DMS 273 treated with DMSO at 0.1 percent for 48 hours (cell line): ENCODE results near the gene TRNT1.

ENCODE experiments used
- DNase-seq: peaks from one replicate; lab custom pipeline; 2025; lab: John Stamatoyannopoulos, UW

TRNT1 gene

DNA sequence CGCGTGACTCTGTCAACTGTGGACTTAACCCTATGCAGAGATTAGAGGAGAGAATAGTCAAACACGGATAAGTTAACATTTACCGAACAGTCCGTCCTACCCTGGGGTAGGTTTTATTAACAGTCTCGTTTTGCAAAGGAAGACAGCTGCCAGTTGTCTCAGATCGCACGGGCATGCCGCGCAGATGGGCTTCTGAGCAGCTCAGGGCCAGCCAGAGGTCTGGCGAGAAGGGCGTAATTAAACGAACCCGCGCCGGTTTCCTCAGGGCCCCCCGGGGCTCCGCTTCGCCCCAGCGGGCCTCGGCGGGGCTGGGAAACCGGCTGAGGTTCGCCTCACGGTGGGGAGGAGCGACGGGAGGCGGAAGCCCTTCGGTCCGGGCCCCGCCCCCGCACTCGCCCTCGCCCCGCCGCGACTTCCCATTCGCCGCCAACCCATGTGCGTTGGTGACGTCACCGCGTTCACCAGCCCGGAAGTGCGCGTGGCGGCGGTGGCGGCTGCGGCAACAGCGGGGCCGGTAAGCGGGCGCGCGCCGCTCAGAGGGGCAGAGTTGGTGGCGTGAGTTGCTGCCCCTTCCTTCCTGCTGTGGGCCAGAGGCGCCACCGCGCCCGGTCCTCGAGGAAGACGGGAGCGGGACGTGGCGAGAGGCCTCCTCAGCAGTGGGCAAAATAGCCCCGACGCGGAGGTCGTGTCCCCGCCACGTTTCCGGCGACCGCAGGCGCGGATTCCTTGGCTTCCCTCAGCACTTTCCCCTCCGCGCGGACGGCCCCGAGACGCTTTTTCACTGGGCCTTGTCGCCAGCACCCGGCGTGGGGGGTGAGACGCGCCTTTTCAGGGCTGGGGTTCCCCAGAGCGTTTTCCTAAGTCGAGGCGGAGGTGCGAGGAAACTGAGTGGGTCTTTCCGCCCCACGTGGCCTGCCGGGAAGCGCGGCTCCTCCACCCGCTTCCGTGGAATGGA is at the start of gene TRNT1:
TSS of gene TRNT1 (plus strand) at position 464 of the 955 bp plus-strand sequence. CDS start 2,101 bp downstream, outside the sequence.
- DNase-seq, result peak; percentile 44

DNA sequence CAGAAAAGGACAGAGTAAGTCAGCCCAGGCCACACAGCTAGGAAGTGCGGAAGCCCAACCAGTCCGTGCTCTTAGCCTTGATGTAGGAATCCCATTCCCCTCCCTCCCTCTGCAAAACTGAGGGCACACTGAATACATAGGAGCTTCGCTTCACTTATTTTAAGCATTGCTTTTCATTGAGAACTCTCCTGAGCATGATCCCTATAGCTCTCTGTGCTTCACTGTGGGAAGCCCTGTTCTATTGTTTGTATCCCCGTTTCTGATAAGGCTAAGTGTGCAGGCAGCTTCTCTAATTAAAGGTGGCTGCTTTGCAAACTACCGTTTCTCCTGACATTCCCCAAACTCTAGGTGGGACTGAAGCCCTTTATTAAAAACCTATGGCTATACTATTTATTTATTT is 46.4 kb upstream of the TRNT1 start:
- DNase-seq, result no peak

DNA sequence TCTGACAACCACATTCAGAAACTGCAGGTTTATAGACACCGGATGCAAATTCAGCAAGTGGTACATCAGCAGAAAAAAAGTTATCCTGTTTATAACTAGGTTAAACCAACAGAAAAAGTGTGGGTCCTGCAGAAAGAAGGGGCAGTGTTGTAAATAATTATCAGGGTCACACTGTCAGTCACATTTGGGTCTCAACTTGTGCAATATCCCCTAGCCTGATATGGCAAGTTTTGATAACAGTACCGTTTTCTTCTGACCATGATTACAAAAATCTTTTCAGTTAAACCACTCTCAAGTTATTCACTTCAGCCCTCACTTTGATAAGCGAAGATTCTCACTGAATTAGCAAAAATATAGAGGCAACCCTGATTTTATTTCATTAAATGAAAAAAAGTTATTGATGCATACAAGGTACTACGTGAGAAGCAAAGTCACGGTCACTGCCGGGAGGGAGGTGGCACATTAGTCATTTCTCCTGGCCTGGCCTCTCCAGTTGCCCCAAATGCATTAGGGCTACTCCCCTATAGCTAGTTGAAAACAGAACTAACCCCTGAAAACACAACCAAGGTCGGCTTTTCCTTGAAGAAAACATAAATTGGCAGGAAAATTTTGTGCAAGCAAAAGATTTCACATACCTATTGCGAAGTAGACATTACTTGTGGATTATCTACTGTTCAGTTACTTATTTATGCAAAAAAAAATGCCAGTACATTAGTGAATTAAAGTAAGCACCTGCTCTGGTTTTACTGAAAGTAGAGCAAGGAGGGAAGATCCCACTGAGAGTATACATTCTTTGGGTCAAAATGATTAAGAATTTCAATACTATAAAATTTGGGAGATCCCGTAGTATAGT is 45.1 kb upstream of the TRNT1 start:
- no peak for DNase-seq

DNA sequence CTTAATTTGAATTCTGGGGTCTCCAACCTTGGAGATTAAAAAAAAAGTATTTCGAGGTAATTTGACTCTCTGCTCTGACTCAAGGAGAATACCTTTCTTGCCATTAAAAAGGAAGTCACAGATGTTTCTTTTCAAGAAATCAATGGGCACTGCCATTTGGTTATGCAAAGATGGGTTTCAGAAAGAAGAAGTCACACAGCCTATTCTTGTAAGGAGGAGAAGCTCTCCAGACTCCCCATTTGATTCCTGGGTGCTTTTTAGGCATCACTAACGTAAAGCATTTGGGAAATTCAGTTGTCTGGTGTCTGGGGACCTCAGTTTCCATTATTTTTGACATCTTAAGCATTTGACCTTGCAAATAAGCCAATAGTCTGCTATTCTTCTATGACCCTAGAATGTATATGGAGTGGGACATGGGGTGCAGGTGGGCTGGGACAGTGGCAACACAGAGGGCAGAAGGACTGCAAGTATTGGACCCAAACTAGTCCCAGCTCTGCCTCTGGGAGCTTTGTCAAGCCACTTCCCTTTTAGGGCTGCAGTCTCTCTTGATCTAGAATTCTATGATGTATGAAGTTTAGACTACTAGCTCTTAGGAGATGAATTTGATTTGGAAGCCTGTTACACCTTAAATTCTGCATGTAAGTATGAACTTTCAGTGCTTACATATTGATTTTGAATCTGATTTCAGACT is 44.4 kb upstream of the TRNT1 start:
- DNase-seq, result no peak

DNA sequence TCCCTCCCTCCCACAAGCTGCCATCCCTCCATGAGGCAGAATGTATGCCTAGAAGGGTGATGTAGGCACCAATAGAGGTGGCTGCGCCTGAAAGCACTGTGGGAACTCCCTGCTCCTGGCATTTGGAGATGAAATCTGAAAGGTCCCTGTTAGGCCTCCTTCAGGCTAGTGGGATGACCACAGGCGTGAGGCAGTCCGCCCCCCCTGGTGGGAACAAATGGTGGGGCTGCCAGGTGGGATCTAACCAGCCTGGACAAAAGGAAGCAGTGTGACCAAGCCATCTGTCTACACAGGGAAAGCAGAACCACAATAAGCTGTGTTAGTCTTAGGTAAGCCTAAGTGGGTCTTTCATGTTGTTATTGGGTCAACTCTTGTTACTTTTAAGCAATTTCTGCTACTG is 41.9 kb upstream of the TRNT1 start:
- no peak for DNase-seq

DNA sequence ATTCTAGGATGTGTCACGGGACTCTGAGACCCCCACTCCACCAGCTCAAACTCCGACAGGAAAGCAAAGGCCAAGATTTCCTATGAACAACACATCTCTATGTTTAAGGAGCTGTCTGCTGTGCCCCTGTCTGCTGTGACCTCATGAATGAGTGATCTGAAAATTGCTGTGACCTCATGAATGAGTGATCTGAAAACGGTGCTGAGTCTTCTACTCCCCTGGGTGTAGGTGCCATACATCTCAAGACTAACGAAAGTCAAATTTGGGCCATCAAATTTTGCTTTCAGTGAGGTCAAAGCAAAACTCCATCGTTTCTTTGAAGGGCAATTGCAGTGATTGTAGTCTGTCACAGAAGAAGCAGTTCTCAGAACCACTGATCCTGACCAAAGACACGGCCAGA is 41.0 kb upstream of the TRNT1 start:
- no peak for DNase-seq

DNA sequence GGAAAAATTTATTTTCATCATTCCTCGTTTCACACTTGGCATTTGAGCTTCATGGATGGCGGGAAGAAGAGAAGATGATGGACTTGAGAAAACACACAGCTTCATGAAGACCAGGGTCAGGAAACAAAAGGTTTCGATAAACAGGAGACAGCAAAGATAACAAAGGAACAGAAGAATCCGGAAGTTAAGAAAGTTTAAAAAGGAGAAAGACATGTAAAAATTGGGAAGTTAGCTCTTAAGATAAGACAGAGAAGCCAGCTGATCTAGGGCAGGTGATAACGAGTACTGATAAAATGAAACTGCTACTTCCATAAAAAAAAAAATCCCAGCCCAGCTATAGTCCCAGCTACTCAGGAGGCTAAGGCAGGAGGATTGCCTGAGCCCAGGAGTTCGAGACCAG is 40.5 kb upstream of the TRNT1 start:
- DNase-seq, result no peak

DNA sequence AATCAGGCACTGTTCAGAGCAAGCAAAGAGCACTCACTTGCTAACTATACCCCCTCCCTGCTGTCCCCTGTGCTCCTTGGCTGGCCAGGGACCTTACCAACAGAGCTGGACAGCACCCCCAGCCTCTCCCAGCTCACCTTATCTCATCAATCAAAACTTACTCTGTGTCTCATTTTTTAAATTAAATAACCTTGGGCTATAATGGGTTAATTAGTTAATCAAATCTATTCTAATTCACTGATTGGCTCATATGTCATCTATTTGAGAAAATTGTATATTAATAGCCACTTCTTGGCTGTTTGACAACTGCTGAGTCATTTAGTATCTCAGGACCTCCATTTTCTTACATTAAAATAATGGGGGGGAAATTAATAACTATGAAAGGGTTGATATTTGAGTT is 39.5 kb upstream of the TRNT1 start:
- DNase-seq, result no peak

DNA sequence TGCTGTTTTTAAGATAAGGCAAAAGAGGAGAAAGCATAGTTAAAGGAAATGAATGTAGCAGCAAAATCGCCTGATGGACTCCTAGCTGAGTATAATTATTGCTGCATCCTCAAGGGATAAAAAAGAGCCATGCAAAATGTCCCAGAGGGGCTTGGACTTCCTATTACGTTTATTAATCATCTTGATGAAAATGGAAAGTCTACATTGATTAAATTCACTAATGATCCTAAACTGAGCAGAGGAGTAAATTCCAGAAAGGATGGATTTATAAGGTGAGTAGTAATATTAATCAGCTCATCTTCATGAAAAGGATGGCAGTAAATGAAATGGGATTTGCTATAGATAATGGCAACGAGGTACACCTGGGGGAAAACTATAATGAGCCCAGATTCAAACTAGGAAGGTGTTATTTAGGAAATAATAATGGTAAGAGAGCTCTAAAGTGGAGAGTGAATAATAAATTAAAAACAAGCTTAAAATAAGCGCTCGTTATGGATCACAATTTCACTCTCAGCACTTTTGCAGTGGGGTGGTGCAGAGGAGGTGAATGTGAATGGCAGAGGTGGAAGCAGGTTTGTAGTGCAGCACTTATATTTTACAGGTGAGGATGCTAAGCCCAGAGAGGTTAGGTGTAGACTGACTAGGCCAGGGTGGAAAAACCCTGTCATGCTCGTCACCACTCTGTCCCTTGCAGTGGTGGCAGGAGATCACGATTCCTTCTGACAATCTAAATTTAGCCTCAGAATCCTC is 38.8 kb upstream of the TRNT1 start:
- no peak for DNase-seq

DNA sequence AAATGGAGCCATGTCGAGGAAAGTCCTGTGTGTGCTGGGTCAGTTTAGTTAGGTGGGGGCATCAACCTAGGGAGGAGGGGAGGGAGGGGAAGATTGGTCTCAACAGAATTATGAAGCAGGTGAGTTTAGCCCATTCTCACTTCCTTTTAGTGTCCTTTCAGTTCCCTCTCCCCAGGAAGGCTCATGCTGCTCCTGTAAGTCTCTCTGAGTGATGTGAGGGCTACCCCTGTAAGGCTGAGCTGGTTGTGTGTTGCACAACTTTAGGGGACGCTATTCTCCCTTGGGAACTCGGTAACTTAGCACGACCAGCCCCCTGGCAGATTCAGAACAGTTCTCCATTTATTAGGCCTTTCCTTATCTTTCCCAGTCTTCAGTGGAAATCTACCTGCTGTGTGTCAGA is 37.7 kb upstream of the TRNT1 start:
- no peak for DNase-seq

DNA sequence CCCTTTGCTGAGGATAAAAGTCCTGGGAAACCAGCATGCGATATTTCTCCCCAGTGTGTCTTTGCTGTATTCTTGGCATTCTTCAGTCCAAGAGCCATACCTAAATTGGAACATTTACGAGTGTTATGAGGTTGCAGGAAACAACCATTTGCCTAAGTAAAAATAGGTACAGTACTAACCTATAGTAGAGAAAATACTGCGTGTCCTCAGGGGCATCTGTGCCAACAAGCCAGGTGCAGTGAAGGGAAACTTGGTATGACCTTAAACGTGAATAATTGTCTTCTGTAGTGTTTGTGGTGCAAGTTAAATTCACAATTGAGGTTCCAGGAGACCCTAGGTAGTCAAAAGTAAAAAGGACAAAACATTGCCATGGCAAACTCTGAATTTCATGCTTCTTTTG is 28.8 kb upstream of the TRNT1 start:
- no peak for DNase-seq

DNA sequence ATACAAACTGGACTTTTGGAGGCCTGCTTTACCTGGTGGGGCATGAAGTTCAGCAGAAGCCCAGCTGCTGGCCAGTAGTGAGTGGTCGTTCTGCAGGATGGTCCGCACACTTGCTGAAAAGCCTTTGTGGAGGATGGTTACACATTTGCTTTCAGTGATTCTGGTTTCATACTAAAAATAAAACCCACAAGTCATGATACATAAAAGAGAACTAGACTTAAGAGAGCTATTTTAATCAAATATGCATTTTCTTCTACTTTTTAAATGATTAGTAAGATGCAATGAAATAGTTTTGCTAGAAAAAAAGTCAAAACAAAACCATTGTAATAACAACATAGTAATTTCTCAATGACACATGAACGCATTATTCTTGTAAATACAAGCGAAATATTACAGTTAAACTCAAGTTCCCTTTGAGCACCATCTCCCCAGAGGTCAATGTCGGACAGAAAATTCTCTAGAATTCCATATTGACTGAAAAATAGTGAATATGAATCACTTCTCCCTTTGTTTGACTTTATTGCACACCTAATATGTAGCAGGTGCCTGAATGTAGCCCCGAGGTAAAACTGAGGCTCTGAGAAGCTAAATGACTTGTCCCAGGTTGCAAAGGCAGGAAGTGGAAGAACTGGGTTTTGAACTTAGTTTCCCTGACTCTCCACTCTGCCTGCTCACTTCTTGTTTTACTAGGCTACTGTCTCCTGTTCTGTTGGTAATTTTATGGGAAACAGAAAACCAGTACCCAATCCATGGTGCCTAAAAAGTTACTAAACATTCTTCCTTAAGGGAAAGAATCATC is 24.9 kb upstream of the TRNT1 start:
- no peak for DNase-seq

DNA sequence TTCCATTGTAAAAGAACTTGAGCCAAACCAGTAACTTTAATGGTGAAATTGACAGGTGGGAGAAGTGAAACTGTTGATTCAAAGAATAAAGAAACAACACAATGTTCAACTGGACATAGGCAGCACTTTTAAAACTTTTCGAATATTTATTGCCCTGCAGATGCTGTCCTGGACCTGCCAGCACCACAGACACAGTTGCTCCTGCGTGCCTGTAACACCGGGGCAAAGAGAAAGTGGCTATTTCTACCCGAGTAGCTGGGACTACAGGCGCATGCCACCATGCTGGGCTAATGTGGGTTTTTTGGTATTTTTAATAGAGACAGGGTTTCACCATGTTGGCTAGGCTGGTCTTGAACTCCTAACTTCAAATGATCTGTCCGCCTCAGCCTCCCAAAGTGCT is 24.0 kb upstream of the TRNT1 start:
- no peak for DNase-seq

DNA sequence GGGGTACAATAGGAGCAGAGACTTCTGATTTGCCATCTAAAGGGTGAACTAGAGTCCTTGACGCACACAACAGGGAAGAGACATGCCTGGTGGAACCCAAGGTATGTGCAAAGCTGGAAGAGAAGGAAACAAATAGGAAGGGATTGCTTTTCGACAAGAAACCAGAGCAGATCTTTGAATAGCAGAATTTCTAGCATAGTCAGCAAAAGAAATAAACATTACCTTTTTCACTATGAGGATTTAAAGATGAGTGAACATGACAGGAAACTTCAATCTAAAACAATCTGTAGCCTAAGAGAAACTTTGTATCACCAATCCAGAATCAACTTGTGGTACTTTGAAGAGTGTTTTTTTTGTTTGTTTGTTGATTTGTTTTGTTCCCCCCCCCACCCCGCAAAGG is 21.5 kb upstream of the TRNT1 start:
- no peak for DNase-seq

DNA sequence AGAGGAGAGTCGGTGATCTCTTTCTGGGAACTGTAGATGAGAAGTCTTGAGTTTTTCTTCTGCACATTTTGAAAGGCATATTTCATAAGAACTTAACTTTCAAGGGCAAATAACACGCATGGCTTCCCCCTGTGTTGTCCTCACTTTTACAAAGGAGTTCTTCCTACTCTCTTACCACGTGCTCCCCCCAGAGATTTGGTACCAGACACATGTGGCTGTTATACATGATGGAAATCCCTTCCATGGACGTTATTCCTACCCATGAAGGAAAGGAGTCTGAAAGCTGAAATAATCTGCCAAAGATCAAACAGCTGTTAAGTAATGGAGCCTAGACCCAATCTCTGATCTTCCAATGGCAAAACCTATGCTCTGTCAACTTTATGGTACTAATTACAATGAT is 20.9 kb upstream of the TRNT1 start:
- DNase-seq, result no peak

DNA sequence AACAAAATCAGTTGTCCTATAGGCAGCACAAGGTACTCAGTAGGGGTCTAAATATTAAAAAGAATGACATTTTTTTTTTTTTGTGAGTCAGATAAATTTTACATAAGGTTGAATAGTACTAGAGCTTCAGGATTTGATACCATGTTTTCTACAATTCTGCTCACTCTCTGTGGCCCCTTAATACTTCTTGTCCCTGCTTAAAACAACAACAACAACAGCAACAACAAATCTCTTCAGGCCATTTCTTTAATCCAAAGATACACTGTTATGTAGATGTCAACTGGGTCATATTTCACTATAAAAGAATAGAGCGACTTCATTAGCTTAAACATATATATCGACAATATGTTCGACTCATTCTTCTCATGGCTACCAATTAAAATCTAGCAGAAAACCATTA is 19.6 kb upstream of the TRNT1 start:
- no peak for DNase-seq

DNA sequence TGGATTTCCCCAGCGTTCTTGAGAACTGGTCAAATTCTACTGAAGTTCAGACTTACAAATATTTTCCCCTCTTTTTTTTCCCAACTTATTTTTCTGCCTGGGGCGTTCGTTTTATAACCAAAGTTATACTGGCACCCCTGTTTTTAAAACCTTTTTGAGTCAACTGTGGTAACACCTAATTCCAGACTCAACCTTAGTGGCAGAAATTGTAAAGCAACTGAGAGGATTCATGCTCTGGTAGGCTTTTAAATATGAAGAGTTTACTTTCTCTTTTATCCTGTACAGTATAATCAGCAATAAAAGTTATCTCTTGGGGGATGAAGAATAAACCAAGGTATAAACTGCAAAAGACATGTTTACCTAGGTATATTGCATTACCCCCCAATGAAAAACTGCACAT is 18.9 kb upstream of the TRNT1 start:
- no peak for DNase-seq

DNA sequence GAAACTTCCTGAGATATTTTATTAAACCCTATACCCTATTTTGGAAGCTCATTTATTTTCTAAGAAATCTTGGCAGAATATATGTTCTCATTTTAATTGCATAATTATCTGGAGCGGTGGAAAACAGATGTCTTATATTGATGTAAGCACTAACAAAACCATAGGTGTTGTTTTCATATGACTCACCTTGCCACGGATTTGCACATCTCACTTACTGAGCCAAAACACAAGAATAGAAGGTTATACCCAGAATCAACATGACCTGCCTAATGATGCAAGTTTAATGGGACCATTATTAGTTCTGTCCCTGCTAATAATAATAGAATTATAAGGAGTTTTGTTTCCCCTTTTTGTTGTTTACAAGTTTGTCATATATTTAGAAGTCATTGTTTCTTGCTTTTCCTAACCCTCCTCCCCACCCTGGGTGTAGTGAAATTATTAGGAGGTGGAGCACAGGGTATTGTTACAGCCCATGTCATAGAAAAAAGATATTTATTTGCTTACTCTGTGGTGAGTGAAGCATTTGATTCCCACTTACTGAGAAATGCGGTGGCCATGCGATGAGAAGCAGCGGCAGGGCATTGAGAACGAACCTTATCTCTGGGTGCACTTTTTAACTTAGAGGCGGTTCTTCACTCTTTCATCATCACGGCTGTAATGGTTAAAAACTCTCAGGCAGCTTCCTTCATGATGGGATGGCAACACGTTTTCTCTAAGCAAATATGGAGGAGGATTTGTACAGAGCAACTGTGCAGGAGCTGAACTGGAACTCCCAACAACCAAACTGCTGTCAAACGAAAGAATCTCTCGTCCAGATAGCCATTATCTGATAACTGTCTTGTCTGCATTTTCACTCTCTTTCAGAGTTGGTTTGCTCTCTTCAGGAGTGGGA is 17.1 kb upstream of the TRNT1 start:
- no peak for DNase-seq

DNA sequence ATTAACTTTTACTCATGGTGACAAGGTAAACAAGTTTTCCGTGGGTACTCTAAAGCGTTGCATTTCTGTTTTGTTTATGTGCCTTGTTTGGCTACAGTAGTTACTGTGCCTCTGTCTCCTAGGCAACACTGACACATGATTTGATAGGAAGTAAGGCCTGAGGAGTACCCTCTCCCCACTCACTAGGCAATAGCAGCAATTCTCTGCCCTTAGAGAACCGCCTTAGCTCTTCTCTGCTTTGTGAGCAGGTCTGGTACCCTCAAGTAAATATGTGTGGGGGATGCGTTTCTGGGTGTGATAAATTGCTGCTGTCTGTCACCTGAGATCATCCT is 16.5 kb upstream of the TRNT1 start, which contains the start of gene IL5RA:
TSS of gene IL5RA (minus strand) at position 76 of the 332 bp plus-strand sequence. CDS start 5,390 bp downstream, outside the sequence.
- no peak for DNase-seq
